NCI-H2227 (cell line): ENCODE measurements around the gene TOP3B.
A peak's percentile ranks its signal among the peaks of the same experiment; 100 is the strongest.

Source experiments
- DNase-seq: peaks from one replicate; lab custom pipeline; 2025; ENCODE audit not compliant: unreplicated experiment; lab: John Stamatoyannopoulos, UW

TOP3B gene

GRCh38 chr22:22011964-22012363 is 29.4 kb upstream of the TOP3B start:
- DNase-seq = no peak

- no peak for DNase-seq
These were observed 27.8 kb upstream of the TOP3B start for GRCh38 chr22:22010358-22010757.

DNA sequence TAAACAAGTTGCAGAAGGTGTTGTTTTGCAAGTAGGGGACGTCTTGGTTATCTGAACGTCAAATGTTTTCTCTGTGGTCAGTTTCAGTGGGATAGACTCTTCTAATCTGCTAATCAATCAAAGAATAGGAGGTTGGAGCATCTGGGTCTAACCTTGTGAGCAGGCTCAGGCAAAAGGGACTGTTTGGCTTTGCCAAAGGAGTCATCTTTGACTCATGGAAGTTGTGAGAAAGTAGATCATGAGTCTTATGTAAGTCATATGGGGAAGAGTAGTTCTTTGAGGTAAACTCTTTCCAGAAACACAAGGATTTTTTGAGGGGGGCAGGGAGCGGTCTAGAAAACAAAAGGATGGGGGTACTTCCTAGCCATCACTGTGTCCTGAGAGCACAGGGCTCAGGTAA is 27.1 kb upstream of the TOP3B start:
- no peak for DNase-seq

- DNase-seq = no peak
These were observed 24.0 kb upstream of the TOP3B start for GRCh38 chr22:22006596-22006990.

GRCh38 chr22:22005945-22006595 is 23.5 kb upstream of the TOP3B start:
- DNase-seq = no peak

DNA sequence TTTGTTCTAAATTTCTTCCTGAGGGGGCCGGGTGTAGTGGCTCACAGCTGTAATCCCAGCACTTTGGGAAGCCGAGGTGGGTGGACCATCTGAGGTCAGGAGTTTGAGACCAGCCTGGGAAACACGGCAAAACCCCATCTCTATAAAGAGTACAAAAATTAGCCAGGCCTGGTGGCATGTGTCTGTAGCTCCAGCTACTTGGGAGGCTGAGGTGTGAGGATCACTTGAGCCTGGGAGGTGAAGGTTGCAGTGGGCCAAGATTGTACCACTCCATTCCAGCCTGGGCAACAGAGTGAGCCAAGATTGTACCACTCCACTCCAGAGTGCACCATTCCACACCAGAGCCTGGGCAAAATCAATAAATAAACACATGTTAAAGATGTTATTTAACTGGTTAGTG is 20.6 kb upstream of the TOP3B start:
- DNase-seq = no peak

GRCh38 chr22:22002526-22003055 is 20.0 kb upstream of the TOP3B start:
- no peak for DNase-seq

DNA sequence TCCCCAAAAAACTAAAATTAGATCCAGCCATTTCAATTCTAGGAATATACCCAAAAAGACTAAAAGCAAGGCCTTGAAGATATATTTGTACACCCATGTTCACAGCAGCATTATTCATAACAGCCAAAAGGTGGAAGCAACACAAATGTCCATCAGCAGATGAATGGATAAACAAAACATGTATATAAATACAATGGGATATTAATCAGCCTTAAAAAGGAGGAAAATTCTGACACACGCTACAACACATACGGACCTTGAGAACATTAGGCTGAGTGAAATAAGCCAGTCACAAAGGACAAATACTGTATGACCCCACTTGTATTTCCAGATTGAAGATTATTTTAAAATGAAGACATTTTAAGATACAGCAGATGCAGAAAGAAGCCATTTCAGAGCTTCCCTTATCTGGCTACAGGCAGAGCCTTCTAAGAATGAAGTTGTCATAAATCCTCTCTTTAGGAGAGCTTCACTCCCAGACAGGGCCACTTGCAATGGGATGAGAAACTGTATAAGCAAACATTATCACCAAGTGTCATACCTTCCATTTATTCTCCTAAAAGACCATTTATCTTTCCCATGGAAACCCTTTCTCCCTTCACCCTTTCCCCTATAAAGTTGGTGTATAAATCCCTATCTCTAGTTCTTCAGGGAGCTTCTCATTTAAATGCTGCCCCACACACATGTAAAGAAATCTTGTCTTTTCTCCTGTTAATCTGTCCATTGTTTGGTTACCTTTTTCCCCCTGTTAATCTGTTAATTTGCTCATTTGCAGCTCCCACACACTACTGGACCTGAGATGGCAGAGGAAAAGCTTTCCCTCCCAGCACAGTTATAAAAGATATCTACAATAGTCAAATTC is 19.3 kb upstream of the TOP3B start:
- DNase-seq = no peak

DNA sequence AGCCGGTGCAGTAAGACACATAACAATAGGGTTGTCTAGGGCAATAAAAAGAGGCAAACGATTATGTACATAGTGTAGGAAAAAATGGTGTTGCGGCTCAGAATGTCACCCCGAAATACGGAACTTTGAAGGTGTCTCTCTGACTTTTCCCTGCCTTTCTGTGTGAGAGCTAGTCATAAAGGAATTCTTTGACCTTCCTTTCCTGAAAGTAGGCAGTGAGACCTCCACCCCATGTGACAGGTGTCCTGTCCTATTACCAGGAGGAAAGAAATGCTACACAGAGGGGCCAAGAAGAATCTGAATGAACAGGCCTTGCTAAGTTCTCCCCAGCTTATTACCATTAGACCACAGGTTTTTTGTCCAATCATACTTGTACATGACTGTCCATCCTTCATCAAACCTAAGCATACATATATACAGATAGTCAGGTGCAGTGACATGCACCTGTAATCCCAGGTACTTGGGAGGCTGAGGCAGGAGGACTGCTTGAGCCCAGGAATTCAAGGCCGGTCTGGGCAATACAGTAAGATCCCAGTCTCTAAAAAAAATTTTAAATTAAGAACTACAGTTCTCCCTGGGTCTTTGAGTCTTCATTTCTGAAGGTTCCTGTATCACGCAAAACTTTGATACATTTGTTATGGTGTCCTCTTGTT is 16.1 kb upstream of the TOP3B start:
- DNase-seq = no peak

GRCh38 chr22:21996175-21996720 is 13.7 kb upstream of the TOP3B start:
- no peak for DNase-seq

- no peak for DNase-seq
These were observed 13.1 kb upstream of the TOP3B start for GRCh38 chr22:21995660-21996059.

DNA sequence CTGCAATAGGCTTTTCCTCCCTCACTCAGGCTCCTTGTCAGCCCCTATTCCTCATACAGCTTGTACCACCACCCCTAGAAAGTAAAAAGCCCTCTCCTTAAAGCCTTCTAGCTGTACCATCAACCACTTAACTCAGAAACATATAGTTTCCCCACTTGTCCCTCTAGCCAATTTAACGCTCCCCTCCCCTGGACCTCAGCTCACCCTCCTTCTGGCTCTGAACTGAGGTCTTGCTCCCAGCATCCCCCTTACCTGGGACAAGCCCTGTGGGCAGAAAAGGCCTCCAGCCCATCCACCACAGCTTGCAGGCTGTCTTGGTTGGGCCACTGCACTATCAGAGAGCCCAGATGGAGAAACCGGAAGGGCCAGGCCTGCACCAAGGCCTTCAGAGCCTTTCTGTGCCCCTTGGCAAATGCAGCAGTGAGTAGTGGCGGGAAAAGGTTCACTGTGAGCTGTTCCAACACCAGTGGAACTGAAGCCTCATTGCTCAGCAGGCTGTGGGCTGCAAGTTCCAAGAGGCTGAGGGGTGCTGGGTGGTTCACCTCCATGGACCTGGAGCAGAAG is 12.4 kb upstream of the TOP3B start:
- DNase-seq = no peak

DNA sequence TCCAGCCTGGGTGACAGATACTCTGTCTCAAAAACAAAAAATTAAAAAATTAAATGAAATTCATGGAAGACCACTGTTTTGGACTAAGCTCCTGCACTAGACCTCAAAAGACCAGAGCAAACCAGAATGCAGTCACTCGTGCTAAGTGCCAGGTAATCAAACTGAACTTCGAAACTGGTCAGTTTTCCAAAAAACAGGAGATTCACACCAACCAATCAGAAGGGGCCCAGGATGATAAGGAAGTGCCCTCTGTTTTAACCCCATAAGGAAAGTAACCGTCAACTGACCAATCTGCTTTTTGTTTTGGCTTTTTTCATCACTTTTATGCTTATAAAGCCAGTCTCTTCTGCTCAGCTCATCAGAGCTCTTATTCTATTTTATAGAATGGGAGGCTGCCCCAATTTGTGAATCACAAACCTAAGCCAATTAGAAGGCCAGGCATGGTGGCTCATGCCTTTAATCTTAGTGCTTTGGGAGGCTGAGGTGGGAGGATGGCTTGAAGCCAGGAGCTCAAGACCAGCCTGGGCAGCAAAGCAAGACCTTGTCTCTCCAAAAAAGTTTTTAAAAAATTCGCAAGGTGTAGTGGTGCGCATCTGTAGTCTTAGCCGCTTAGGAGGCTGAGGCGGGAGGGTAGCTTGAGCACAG is 10.1 kb upstream of the TOP3B start:
- no peak for DNase-seq

DNA sequence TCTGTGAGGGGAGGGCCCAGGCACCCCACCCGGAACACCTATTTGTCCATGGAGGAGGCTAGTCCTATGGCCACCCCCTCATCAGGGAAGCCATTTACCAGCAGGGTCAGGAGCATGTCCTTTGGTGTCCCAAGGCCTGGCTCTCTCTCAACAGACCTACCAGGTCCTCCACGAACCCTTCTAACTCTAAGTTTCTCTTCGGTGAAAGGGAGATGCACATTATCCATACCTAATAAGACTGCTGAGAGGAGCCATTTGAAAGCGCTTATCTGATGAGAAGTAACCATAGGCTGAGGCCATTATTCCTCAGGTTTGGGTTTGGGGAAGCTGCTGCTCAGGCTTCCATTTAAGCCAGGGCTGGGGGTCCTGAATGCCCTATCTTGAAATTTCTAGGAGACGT is 9.2 kb upstream of the TOP3B start:
- no peak for DNase-seq

GRCh38 chr22:21991304-21991596 is 8.7 kb upstream of the TOP3B start:
- DNase-seq = no peak

DNA sequence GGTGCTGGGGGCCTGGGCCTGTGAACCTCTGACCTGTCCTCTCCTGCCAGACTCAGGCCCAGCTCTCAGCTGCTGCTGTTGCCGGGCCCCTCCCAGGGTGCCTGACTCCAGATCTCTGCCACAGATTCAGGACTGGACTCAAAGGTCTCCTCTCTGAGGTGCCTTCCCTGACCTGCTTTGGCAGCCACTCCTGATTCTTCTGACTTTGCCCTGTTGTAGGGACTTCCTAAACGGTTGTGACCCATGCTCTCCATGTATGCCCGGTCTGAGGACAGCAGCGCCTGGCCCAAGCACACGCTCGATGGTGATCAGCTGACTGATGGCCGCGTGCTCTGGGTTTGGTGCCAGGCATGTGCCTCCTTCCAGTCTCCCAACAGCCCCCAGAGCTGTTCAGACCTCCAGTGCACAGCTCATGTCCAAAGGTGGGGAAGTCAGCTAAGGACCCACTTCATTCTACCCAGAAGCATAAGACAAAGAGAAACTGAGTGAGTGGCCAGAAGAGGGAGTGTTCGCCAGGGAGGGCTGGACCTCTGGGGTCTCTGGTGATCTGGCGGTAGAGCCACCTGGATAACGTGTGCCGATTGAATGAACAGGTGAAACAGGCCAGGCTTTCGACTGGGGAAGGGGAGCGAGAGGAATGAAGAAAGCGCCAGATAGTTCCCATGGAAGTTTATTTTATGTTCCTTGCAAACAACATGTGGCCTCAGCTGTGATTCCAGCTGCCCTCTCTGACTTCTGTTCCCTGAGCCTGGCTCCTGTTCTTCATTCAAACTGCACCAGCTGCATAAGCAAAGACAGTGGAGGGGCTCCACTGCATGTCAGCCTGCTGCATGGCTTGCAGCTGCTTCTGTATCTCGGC is 8.1 kb upstream of the TOP3B start:
- DNase-seq = no peak

DNA sequence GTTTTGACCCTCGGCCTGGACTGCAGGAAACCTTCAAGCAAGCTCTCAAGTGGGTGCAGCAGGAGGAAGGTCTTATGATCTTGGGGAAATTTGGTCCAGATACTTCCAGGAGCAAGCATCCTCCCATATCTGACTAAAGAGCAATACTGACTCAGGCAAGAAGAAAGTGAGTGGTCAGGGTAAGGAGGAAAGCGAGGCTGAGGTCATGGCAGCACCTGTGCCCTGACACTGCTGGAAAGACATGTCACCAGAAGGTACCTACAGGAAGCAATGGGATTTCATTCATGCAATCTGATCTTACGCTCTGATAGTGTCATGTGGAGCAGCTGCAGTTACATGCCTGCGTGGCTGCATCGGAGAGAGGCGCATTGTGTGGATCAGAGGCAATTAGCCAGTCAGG is 6.5 kb upstream of the TOP3B start:
- DNase-seq = peak; percentile 48

GRCh38 chr22:21985214-21985613 is 2.6 kb upstream of the TOP3B start:
- no peak for DNase-seq

DNA sequence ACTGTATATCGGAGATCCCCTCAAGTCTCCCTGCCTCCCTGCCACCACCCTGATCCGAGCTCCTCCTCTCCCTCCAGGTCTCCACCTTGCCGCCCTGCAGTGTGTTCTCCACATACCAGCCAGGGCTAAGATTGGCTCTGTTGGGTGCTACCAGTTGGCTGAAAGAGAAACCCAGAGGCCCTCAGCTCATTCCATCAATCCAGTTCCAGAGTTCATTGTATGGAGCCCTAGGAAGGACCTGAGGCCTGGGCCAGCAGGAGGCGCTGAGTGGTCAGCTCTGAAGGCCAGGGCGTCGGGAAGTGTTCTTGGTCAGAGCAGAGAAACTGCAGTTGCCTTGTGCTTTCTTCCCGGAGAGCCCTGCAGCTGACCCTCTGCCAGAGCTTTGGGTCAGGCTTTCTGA is 2.2 kb upstream of the TOP3B start:
- DNase-seq = peak; percentile 9

DNA sequence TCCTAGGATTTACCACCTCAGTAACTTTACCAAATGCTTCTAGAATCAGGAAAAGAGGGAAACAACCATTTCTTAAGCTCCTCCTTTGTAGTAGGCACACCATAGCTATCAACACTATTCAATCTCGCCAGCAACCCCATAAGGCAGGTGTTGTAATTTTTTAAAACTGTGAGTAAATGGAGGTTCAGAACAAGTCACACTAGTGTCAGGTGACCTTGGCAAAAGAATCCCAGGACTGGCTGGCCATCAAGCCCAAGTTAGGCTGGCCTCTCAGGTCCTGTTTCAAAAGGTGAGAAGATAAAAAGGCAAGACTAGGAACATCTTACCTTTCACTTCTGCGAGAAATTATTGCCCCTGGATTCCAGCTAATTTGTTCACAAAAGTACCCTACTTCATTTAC is 713 bp downstream of the TOP3B start:
- no peak for DNase-seq
